Esophagus squamous epithelium (tissue), 5 donors: ENCODE data around the gene ZNF354B. TPM values are rescaled to one million over a fixed set of nuclear protein-coding genes. Genes with fewer than 3 reads are reported as not detected.

Experiments used
- DNase-seq: peaks from one replicate; lab custom pipeline; 2025; lab: John Stamatoyannopoulos, UW
- H3K27ac ChIP-seq, 4 donors: fragments of 200-600 bp; sonication (generic); one replicate each; pipeline ENCODE4 v1.5.1; 2016 to 2019; ENCODE audit warnings: mild to moderate bottlenecking in 1 of 4
- H3K27me3 ChIP-seq, 4 donors: fragments of 200-600 bp; sonication (generic); 1 replicate in 3 of 4; 2 replicates in 1 of 4; pipeline versions ENCODE4 v1.5.1 to v1.6.0; 2017 to 2021; ENCODE audit warnings: antibody characterized with exemption in 1 of 4
- H3K36me3 ChIP-seq, 3 donors: fragments of 200-600 bp; sonication (generic); one replicate each; pipeline ENCODE4 v1.5.1; 2016 to 2019
- H3K4me1 ChIP-seq, 3 donors: fragments of 200-600 bp; sonication (generic); one replicate each; pipeline ENCODE4 v1.5.1; 2017 to 2019
- H3K4me3 ChIP-seq, 4 donors: fragments of 200-600 bp; sonication (generic); 1 replicate in 3 of 4; 2 replicates in 1 of 4; pipeline ENCODE4 v1.5.1; 2016 to 2019; ENCODE audit warnings: mild to moderate bottlenecking in 2 of 4, moderate library complexity in 1 of 4
- H3K9me3 ChIP-seq, 3 donors: fragments of 200-600 bp; sonication (generic); one replicate each; pipeline ENCODE4 v1.5.1; 2016 to 2019
- CTCF ChIP-seq, 6 experiments: fragments of 450-650 bp in 4 of 6; fragments of 200-600 bp in 2 of 6; sonication (generic) in 2 of 6; IDR thresholded peaks; one replicate each; pipeline ENCODE4 v1.5.1; 2016 to 2019; ENCODE audit warnings: antibody characterized with exemption in 6 of 6, mild to moderate bottlenecking in 4 of 6, moderate library complexity in 4 of 6
- POLR2A ChIP-seq, 4 donors: fragments of 450-650 bp; IDR thresholded peaks; one replicate each; pipeline ENCODE4 v1.6.1; 2017; ENCODE audit warnings: antibody characterized with exemption in 4 of 4, mild to moderate bottlenecking in 4 of 4, moderate library complexity in 3 of 4
- WGBS, 2 donors: methylation state at CpG; one replicate each; pipeline ENCODE4 v1.1.5; 2018; 5-methylcytosine and 5-hydroxymethylcytosine counted together
- intact Hi-C: fragments of 100-400 bp; cut with DNase I; formaldehyde crosslinking; loops from one replicate; pipeline ENCODE4 v1.15.0; 2022
- small RNA-seq, 4 donors: library from RNA; depleted of rRNA; stranded (forward); fragments of <200 nt; gene quantifications; one replicate each; pipeline ENCODE3, GENCODE V24; 2016
- total RNA-seq, 4 donors: library from RNA; depleted of rRNA; stranded (reverse); fragments of >200 nt; gene quantifications; one replicate each; pipeline ENCODE4 v1.1.0, GENCODE V29; 2016
- donor health status: DM: yes; HTN: yes; CAD: no.

The ZNF354B gene
- total RNA-seq, 4 donors from 2014 or later, result 6.0 to 19.3 (median 8.6) TPM

GRCh38 chr5:178899289-178899688 is 39.5 kb downstream of the ZNF354B start:
- Histone ChIP-seq H3K4me3 (no peak overlapping the region), H3K4me1 (peaks cover 0 to 17% (median 0%) of the 10 kb centered on the region in 3 donors), H3K27ac (no peak overlapping the region), H3K36me3 (peaks cover 0 to 4% (median 0%) of the 10 kb centered on the region in 3 donors), H3K27me3 (no peaks in the 10 kb centered on the region), H3K9me3 (peaks cover 0 to 8% (median 0%) of the 10 kb centered on the region in 3 donors)
- DNase-seq, result no peak
- intact Hi-C loops, result no loop called here
- 67 to 93% methylated on average over 5 of the region's 5 CpGs for WGBS, 2 donors
- TF ChIP-seq POLR2A (IDR thresholded peaks at IDR 0.05) (no peak), CTCF (IDR thresholded peaks at IDR 0.05) (no peak)

DNA sequence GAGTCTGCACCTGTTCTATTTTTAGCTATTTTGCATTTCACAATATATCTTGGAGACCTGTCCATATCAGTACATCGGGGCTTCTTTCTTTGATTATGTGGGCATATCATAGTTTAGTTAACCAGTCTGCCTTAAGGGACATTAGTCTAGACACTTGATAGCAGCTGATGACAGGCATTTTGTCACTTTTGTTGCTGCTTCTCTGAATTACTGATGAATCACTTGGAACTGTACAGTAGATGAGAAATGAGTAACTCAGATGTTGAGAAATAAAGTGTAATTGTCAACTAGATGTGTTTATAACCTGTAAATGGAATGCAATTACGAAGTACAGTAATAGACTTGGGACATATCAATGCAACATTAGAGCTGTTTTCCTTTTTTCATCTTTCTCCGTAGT is 43.1 kb downstream of the ZNF354B start:
- intact Hi-C loops, result no loop called here
- Histone ChIP-seq H3K9me3 (peaks cover 0 to 30% (median 12%) of the 10 kb centered on the region in 3 donors), H3K27me3 (no peaks in the 10 kb centered on the region), H3K36me3 (peaks cover 0 to 11% (median 0%) of the 10 kb centered on the region in 3 donors), H3K4me1 (no peaks in the 10 kb centered on the region), H3K4me3 (no peak overlapping the region), H3K27ac (no peak overlapping the region)
- 78 to 81% methylated on average over 3 of the region's 3 CpGs for WGBS, 2 donors
- TF ChIP-seq CTCF (IDR thresholded peaks at IDR 0.05) (no peak), POLR2A (IDR thresholded peaks at IDR 0.05) (no peak)
- no peak for DNase-seq

- Histone ChIP-seq H3K4me1 (no peaks in the 10 kb centered on the region), H3K4me3 (no peak overlapping the region), H3K36me3 (peaks cover 0 to 59% (median 0%) of the 10 kb centered on the region in 3 donors), H3K9me3 (peaks cover 11 to 99% (median 97%) of the 10 kb centered on the region in 3 donors), H3K27ac (no peak overlapping the region), H3K27me3 (no peaks in the 10 kb centered on the region)
- no peak for TF ChIP-seq CTCF (IDR thresholded peaks at IDR 0.05)
- TF ChIP-seq POLR2A (IDR thresholded peaks at IDR 0.05), result no peak
- no peak for DNase-seq
- intact Hi-C loops, result no loop called here
- WGBS, 2 donors, result 88 to 90% methylated on average over 11 of the region's 11 CpGs
These were observed 72.3 kb downstream of the ZNF354B start for GRCh38 chr5:178931846-178932760.

Small RNA genes within 50 kb of the gene (small RNA-seq; reads per million reads assigned to genes)
- 0 reads per million in 4 donors for gene AC126915.2
- gene AC126915.3, result 0 reads per million in 4 donors

Other genes with a start within 250 kb of the ZNF354B start
- 10 to 100 TPM in 2 of 4 donors, 1 to 10 TPM in 2; 5.2 to 38.5 (median 12.6) TPM for gene CLK4, start 232.9 kb upstream of the ZNF354B start, total RNA-seq
- gene ZNF354A, start 129.3 kb upstream of the ZNF354B start, total RNA-seq, result 10 to 100 TPM in 1 of 4 donors, 1 to 10 TPM in 3; 7.8 to 12.0 (median 8.5) TPM
- 1 to 10 TPM in 2 of 4 donors, under 1 TPM in 2; 0.35 to 1.5 (median 1.0) TPM for gene ZFP2, start 36.0 kb downstream of the ZNF354B start, total RNA-seq
- 1 to 10 TPM in 2 of 4 donors, under 1 TPM in 1, not detected in 1; 0.40 to 1.5 (median 1.4) TPM for gene ZNF454, start 81.2 kb downstream of the ZNF354B start, total RNA-seq
- gene GRM6, start 135.4 kb downstream of the ZNF354B start, total RNA-seq, result not detected
- gene ZNF879, start 163.9 kb downstream of the ZNF354B start, total RNA-seq, result 1 to 10 TPM; 2.1 to 8.0 (median 4.6) TPM
- gene ZNF354C, start 200.4 kb downstream of the ZNF354B start, total RNA-seq, result 1 to 10 TPM in 3 of 4 donors, under 1 TPM in 1; 0.80 to 4.8 (median 2.4) TPM